Measurements from ENCODE around the gene OPN1MW3.
"Not testable (repeated sequence)": the region's sequence is repeated elsewhere in the genome, so short reads cannot be mapped to it uniquely, and the experiment has no call there.

The OPN1MW3 gene

DNA sequence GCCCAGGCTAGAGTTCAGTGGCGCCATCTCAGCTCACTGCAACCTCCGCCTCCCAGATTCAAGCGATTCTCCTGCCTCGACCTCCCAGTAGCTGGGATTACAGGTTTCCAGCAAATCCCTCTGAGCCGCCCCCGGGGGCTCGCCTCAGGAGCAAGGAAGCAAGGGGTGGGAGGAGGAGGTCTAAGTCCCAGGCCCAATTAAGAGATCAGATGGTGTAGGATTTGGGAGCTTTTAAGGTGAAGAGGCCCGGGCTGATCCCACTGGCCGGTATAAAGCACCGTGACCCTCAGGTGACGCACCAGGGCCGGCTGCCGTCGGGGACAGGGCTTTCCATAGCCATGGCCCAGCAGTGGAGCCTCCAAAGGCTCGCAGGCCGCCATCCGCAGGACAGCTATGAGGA is at the start of gene OPN1MW3:
OPN1MW3 (plus strand) TSS at position 301 of the 400 bp plus-strand sequence; CDS start at position 339, 38 bp downstream.
- FAIRE-seq = not testable (repeated sequence)

DNA sequence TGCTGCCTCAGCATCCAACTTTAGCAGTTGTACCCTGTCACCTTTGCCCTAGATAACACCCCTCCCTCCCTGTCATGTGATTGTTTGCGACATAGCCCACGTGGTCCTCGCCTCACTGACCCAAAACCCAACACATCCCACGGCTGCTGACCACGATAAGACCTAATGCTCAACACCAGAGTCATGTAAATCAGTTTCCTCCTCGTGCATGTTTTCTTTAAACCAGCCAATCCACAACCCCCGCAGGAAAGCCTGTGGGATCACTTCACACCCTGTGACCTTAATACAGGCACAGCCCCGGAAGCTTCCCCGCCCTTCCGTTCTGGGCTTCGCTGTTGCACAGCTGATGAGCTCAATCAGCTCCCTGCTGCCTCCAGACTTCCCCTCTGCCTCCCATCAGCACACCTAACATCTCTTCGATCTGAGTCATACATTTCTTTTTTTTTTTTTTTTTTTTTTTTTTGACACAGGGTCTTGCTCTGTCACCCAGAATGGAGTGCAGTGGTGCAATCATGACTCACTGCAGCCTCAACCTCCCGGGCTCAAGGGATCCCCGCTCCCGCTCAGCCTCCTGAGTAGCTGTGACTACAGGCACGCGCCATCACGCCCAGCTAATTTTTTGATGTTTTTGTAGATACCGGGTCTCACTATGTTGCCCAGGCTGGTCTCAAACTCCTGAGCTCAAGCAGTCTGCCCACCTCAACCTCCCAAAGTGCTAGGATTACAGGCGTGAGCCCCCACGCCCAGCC is 47.5 kb upstream of the OPN1MW3 start:
- FAIRE-seq = not testable (repeated sequence)

- FAIRE-seq = not testable (repeated sequence)
These were observed 46.3 kb upstream of the OPN1MW3 start for GRCh38 chrX:154211057-154211456.

- FAIRE-seq = not testable (repeated sequence)
These were observed 45.9 kb upstream of the OPN1MW3 start for GRCh38 chrX:154211499-154211898.

- not testable (repeated sequence) for FAIRE-seq
These were observed 37.9 kb upstream of the OPN1MW3 start, which contains the start of gene OPN1MW2 for GRCh38 chrX:154219456-154219855. Gene OPN1MW2 (plus strand): TSS chrX:154219756. CDS start chrX:154219816, 60 bp downstream.

DNA sequence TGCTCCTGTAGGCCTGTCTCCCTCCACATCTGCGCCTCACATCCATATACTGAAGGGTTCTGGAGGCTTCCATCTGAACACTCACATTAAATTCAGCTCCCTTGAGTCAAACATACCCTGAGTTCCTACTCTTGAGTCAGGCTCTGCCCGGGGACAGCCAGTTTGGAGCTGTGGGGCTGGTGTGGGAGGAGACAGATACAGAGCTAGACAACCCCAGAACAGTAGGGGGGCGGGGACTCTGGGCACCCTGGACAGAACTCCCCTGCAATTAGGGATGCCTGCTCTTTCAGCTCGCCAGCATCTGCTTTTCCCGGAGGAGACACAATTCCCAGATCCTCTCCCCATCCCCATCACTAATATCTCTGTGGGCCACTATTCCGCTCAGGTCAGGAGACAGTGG is 32.1 kb upstream of the OPN1MW3 start:
- FAIRE-seq = not testable (repeated sequence)

DNA sequence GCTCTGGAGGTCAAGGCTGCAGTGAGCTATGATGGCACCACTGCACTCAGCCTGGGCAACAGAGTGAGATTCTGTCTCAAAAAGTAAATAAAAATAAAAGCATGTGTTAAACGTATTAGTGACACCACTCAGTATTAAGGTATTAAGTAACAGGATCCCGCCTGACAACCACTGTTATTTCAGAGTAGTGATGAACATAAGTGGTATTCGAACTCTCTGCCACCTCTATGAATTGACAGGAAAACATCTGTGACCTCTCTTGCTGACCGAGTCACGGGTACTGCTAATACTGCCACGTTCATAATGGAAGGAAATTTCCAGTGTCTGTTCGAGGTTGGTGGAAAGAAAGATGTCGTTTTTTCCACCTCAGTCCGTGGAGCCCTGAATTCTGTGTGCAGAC is 30.7 kb upstream of the OPN1MW3 start:
- FAIRE-seq = not testable (repeated sequence)

- FAIRE-seq = not testable (repeated sequence)
These were observed 25.9 kb upstream of the OPN1MW3 start for GRCh38 chrX:154231443-154231842.

- not testable (repeated sequence) for FAIRE-seq
These were observed 23.8 kb upstream of the OPN1MW3 start for GRCh38 chrX:154233620-154234019.

DNA sequence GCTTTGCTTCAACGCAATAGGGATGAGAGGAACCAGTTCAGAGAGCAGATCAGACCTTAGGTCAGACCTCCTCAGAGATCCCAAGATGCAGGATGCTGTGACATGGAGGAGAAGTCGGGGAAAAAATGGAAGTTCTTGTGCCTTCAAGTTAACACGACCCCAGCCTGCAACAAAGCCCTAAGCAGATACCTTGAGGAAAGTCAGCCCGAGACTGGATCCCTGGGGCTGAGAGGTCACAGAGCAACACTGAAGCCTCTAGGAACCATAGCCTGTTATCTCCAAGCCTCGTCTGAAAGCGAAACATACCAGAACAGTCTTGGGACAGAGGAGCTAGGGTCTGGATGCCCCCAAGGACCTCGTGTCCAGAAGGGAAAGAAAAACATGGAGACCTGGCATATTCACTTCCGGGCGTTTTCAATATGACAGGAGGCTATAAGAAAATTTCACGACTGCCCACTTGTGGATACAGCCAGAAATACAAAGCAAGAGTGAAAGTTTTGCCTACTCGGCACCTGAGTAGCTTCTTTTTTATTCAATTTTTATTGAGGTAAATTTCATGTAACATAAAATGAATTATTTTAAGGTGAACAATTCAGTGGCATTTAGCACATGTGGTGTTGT is 18.3 kb upstream of the OPN1MW3 start:
- not testable (repeated sequence) for FAIRE-seq

GRCh38 chrX:154239982-154240503 is 17.3 kb upstream of the OPN1MW3 start:
- FAIRE-seq = not testable (repeated sequence)

DNA sequence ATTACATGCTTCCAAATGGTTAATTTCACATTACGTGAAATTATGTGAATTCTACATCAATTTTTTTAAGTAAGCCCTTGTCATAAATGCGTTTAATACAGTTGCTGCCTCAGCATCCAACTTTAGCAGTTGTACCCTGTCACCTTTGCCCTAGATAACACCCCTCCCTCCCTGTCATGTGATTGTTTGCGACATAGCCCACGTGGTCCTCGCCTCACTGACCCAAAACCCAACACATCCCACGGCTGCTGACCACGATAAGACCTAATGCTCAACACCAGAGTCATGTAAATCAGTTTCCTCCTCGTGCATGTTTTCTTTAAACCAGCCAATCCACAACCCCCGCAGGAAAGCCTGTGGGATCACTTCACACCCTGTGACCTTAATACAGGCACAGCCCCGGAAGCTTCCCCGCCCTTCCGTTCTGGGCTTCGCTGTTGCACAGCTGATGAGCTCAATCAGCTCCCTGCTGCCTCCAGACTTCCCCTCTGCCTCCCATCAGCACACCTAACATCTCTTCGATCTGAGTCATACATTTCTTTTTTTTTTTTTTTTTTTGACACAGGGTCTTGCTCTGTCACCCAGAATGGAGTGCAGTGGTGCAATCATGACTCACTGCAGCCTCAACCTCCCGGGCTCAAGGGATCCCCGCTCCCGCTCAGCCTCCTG is 9.9 kb upstream of the OPN1MW3 start:
- FAIRE-seq = not testable (repeated sequence)

- FAIRE-seq = not testable (repeated sequence)
These were observed 9.3 kb upstream of the OPN1MW3 start for GRCh38 chrX:154248076-154248475.

GRCh38 chrX:154258711-154259110 is 1.3 kb downstream of the OPN1MW3 start:
- not testable (repeated sequence) for FAIRE-seq

DNA sequence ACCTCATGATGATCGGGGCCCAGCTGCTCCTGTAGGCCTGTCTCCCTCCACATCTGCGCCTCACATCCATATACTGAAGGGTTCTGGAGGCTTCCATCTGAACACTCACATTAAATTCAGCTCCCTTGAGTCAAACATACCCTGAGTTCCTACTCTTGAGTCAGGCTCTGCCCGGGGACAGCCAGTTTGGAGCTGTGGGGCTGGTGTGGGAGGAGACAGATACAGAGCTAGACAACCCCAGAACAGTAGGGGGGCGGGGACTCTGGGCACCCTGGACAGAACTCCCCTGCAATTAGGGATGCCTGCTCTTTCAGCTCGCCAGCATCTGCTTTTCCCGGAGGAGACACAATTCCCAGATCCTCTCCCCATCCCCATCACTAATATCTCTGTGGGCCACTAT is 5.7 kb downstream of the OPN1MW3 start:
- FAIRE-seq = not testable (repeated sequence)

DNA sequence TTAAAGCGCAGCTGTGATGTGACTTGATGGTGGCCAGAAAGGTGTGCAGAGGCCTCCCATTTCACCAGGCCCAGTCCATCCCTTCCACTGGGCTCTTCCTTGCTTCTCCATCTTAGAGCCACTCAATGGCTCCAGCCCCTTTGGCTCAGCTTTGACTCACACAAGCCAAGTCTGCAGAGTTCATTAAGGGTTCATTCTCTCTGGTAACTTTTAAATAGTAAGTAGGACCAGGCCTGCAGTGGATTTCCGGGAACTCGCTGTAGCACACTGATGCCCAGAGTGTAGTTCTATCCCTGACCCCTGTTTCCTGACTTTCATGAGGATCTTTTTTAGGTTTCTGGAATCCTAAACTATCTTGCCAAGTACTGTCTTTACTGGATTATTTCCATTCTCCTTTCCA is 11.9 kb downstream of the OPN1MW3 start:
- not testable (repeated sequence) for FAIRE-seq

DNA sequence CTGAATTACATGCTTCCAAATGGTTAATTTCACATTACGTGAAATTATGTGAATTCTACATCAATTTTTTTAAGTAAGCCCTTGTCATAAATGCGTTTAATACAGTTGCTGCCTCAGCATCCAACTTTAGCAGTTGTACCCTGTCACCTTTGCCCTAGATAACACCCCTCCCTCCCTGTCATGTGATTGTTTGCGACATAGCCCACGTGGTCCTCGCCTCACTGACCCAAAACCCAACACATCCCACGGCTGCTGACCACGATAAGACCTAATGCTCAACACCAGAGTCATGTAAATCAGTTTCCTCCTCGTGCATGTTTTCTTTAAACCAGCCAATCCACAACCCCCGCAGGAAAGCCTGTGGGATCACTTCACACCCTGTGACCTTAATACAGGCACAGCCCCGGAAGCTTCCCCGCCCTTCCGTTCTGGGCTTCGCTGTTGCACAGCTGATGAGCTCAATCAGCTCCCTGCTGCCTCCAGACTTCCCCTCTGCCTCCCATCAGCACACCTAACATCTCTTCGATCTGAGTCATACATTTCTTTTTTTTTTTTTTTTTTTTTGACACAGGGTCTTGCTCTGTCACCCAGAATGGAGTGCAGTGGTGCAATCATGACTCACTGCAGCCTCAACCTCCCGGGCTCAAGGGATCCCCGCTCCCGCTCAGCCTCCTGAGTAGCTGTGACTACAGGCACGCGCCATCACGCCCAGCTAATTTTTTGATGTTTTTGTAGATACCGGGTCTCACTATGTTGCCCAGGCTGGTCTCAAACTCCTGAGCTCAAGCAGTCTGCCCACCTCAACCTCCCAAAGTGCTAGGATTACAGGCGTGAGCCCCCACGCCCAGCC is 27.3 kb downstream of the OPN1MW3 start:
- FAIRE-seq = not testable (repeated sequence)

DNA sequence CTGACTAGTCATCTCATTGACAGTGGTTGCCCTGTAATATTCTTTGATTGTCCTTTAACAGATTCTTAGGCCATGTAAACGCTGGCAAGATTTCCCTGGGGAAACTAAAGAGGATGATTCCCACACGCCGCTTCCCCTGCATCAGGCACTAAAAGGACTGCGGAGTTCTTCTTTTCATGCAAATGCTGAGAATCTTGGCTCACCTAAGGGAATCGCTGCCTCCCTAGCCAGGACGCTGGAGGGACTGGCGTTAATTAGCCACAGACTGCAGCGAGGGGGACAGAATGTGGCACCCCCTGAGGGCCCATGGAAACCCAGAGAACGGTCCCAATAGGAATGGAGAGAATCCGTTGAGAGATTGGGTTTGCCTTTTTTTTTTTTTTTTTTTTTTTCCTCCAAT is 29.0 kb downstream of the OPN1MW3 start:
- FAIRE-seq = not testable (repeated sequence)

DNA sequence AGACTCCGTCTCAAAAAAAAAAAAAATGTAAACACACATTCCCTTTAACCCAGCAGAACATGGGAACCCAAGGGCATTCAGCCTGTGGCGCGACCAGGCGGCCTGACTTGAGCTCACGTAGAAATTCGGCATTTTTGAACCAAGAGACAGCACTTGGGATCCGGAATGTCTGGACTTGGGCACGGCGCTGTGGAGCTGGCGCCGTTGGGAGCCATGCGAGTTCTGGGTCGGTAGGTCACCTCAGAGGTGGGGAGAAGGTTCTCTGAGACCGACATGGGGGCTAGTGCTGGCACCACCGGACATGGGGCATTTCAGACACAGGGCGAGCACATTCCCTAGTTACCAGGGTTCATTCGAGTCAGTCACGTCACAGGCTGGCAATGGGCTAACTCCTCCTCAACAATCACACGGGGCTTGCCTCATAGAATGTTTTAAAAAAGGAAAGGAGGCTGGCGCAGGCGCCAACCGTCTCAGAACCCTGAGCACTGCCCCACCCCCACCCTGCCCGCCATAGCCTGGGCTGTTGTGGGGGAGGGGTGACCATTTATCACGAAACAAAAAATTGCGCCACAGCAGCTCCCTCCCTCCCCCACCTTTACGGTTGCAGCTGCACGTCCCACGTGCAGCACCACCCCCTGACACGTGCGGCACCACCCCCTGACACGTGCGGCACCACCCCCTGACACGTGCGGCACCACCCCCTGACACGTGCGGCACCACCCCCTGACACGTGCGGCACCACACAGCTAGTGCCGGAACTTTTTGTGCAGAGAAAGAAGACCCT is 37.6 kb downstream of the OPN1MW3 start, which contains the start of gene TEX28:
TEX28 (minus strand) TSS at position 334 of the 784 bp plus-strand sequence. CDS start 3,007 bp downstream, outside the sequence.
- FAIRE-seq = no peak

- FAIRE-seq = no peak
These were observed 38.4 kb downstream of the OPN1MW3 start, which contains the start of gene TKTL1 for GRCh38 chrX:154295664-154296310. Gene TKTL1 (plus strand): TSS chrX:154295795. CDS start chrX:154295860, 65 bp downstream.

- no peak for FAIRE-seq
These were observed 39.3 kb downstream of the OPN1MW3 start for GRCh38 chrX:154296731-154297130.
